H1 (cell line): ENCODE measurements around the gene DUSP1. TPM values are rescaled to one million over a fixed set of nuclear protein-coding genes. Genes with fewer than 3 reads are reported as not detected.

ENCODE experiments used
- CTCF ChIA-PET: fragments of 300-600 bp; sonication (Branson Sonifier 250); formaldehyde crosslinking; loops from one replicate; lab custom pipeline; 2021; ENCODE audit not compliant: partially characterized antibody; lab: Charles Lee
- POLR2A ChIA-PET: fragments of 300-600 bp; sonication (Branson Sonifier 250); formaldehyde crosslinking; loops from one replicate; lab custom pipeline; 2021; ENCODE audit warnings: inconsistent platforms; ENCODE audit not compliant: partially characterized antibody; lab: Charles Lee
- DNase-seq, 2 experiments: peaks; one replicate each; pipeline versions ENCODE4 v3.0.0 to v3.0.0-alpha.2; 2010 to 2022; ENCODE audit warnings: low spot score in 2 of 2, low read depth in 1 of 2, mixed read lengths in 1 of 2
- FAIRE-seq: peaks from 2 replicates; lab custom pipeline; 2011; peaks lifted over from hg19 to GRCh38; lab: Jason Lieb, UNC
- H2AFZ ChIP-seq: 2 replicates; pipeline ENCODE4 v1.8.1; 2012; ENCODE audit warnings: low read length, inconsistent platforms
- H2AK5ac ChIP-seq: 2 replicates; pipeline ENCODE4 v1.6.1; 2013; ENCODE audit warnings: low read depth, low read length
- H2BK120ac ChIP-seq: replicated peaks from 2 replicates; pipeline ENCODE3; 2013; ENCODE audit warnings: low read depth, low read length, inconsistent platforms
- H2BK12ac ChIP-seq: 2 replicates; pipeline ENCODE4 v1.6.1; 2013; ENCODE audit warnings: low read depth, low read length
- H2BK15ac ChIP-seq: 2 replicates; pipeline ENCODE4 v1.6.1; 2013; ENCODE audit warnings: low read length
- H2BK20ac ChIP-seq: 2 replicates; pipeline ENCODE4 v1.6.1; 2013; ENCODE audit warnings: low read length
- H2BK5ac ChIP-seq: 2 replicates; pipeline ENCODE4 v1.6.1; 2013; ENCODE audit warnings: low read depth, low read length
- H3K14ac ChIP-seq: 2 replicates; pipeline ENCODE4 v1.6.1; 2013; ENCODE audit warnings: inconsistent platforms; ENCODE audit not compliant: insufficient read length
- H3K18ac ChIP-seq: 2 replicates; pipeline ENCODE4 v1.6.1; 2013; ENCODE audit warnings: low read length; ENCODE audit errors: extremely low read depth
- H3K23ac ChIP-seq: 2 replicates; pipeline ENCODE4 v1.6.1; 2013; ENCODE audit warnings: inconsistent platforms; ENCODE audit not compliant: insufficient read length
- H3K23me2 ChIP-seq: 2 replicates; pipeline ENCODE4 v1.6.1; 2013; ENCODE audit warnings: low read depth, low read length
- H3K27ac ChIP-seq: 2 replicates; pipeline ENCODE4 v1.6.1; 2011; ENCODE audit warnings: low read depth, low read length, inconsistent platforms
- H3K27me3 ChIP-seq, 4 experiments: replicated peaks in 1 of 4; 1 replicate in 1 of 4; 2 replicates in 3 of 4; pipeline versions ENCODE4 v1.6.1 to v1.8.1; 2011 to 2013; ENCODE audit warnings: low read length in 3 of 4, mild to moderate bottlenecking in 3 of 4, inconsistent platforms in 2 of 4, mixed read lengths in 2 of 4, moderate library complexity in 1 of 4; ENCODE audit not compliant: control insufficient read depth in 3 of 4, insufficient read depth in 3 of 4; ENCODE audit errors: extremely low read depth in 1 of 4
- H3K36me3 ChIP-seq, 4 experiments: 2 replicates each; pipeline versions ENCODE4 v1.6.1 to v1.8.1; 2011 to 2013; ENCODE audit warnings: mild to moderate bottlenecking in 4 of 4, low read length in 3 of 4, moderate library complexity in 2 of 4, control low read depth in 1 of 4, inconsistent platforms in 1 of 4; ENCODE audit not compliant: insufficient read depth in 4 of 4, control insufficient read depth in 2 of 4
- H3K4ac ChIP-seq: replicated peaks from 2 replicates; pipeline ENCODE3; 2013; ENCODE audit warnings: low read length, low read depth, mixed read lengths, inconsistent platforms; ENCODE audit not compliant: insufficient read length
- H3K4me1 ChIP-seq, 4 experiments: replicated peaks in 1 of 4; 1 replicate in 1 of 4; 2 replicates in 3 of 4; pipeline versions ENCODE4 v1.6.1 to v1.8.1; 2011 to 2013; ENCODE audit warnings: low read length in 3 of 4, inconsistent platforms in 2 of 4, mixed read lengths in 1 of 4; ENCODE audit not compliant: insufficient read depth in 4 of 4, control insufficient read depth in 3 of 4
- H3K4me2 ChIP-seq, 2 experiments: 2 replicates each; pipeline versions ENCODE4 v1.6.1 to v1.8.1; 2011 to 2013; ENCODE audit warnings: low read depth in 2 of 2, low read length in 2 of 2, control low read depth in 1 of 2, inconsistent platforms in 1 of 2, mild to moderate bottlenecking in 1 of 2; ENCODE audit not compliant: insufficient read depth in 1 of 2
- H3K4me3 ChIP-seq, 4 experiments: fragments of 200-600, 300-600 bp in 1 of 4; sonication (generic), shearing (Covaris generic), sonication (Bioruptor Twin) in 1 of 4; 2 replicates each; pipeline versions ENCODE4 v1.5.1 to v1.8.1; 2011 to 2016; ENCODE audit warnings: low read length in 4 of 4, low read depth in 3 of 4, control low read depth in 2 of 4, inconsistent platforms in 2 of 4, mild to moderate bottlenecking in 2 of 4, mixed read lengths in 1 of 4, moderate library complexity in 1 of 4; ENCODE audit not compliant: insufficient read depth in 2 of 4; ENCODE audit errors: extremely low read depth in 1 of 4
- H3K56ac ChIP-seq: replicated peaks from 2 replicates; pipeline ENCODE3; 2013; ENCODE audit warnings: low read depth, mild to moderate bottlenecking, mixed read lengths, low read length, inconsistent platforms; ENCODE audit not compliant: insufficient read length
- H3K79me1 ChIP-seq: 2 replicates; pipeline ENCODE4 v1.6.1; 2013; ENCODE audit warnings: low read depth, low read length, control low read depth
- H3K79me2 ChIP-seq, 2 experiments: 2 replicates each; pipeline versions ENCODE4 v1.6.1 to v1.8.1; 2012 to 2013; ENCODE audit warnings: low read length in 2 of 2, mild to moderate bottlenecking in 2 of 2, inconsistent platforms in 1 of 2; ENCODE audit not compliant: insufficient read depth in 2 of 2, control insufficient read depth in 1 of 2
- H3K9ac ChIP-seq, 4 experiments: replicated peaks in 1 of 4; 1 replicate in 1 of 4; 2 replicates in 3 of 4; pipeline versions ENCODE4 v1.6.1 to v1.8.1; 2011 to 2013; ENCODE audit warnings: low read depth in 3 of 4, low read length in 3 of 4, control low read depth in 2 of 4, mild to moderate bottlenecking in 2 of 4, moderate library complexity in 2 of 4, inconsistent platforms in 1 of 4; ENCODE audit errors: extremely low read depth in 1 of 4
- H3K9me3 ChIP-seq, 2 experiments: 2 replicates each; pipeline versions ENCODE4 v1.6.1 to v1.8.1; 2012 to 2013; ENCODE audit warnings: mild to moderate bottlenecking in 2 of 2, moderate library complexity in 2 of 2, control low read depth in 1 of 2, inconsistent platforms in 1 of 2, low read depth in 1 of 2, low read length in 1 of 2, mixed read lengths in 1 of 2; ENCODE audit not compliant: insufficient read depth in 2 of 2
- H4K20me1 ChIP-seq, 2 experiments: replicated peaks in 1 of 2; 2 replicates each; pipeline versions ENCODE3 to v1.8.1; 2011 to 2013; ENCODE audit warnings: inconsistent platforms in 2 of 2, low read length in 2 of 2, mild to moderate bottlenecking in 1 of 2; ENCODE audit not compliant: insufficient read depth in 2 of 2, control insufficient read depth in 1 of 2
- H4K5ac ChIP-seq: 2 replicates; pipeline ENCODE4 v1.6.1; 2013; ENCODE audit warnings: low read length, low read depth, mixed read lengths, inconsistent platforms; ENCODE audit not compliant: insufficient read length
- H4K8ac ChIP-seq: 2 replicates; pipeline ENCODE4 v1.8.0; 2013; ENCODE audit warnings: mild to moderate bottlenecking, moderate library complexity, low read length, inconsistent platforms; ENCODE audit not compliant: insufficient read depth; ENCODE audit errors: extremely low read depth
- H4K91ac ChIP-seq: replicated peaks from 2 replicates; pipeline ENCODE3; 2013; ENCODE audit warnings: low read length, mixed read lengths, inconsistent platforms; ENCODE audit not compliant: insufficient read length
- ATF2 ChIP-seq: IDR thresholded peaks from 2 replicates; pipeline ENCODE4 v1.6.1; 2012; ENCODE audit warnings: low read length, inconsistent platforms
- MAFK ChIP-seq: IDR thresholded peaks from 2 replicates; pipeline ENCODE4 v1.6.1; 2012; ENCODE audit warnings: low read depth, mild to moderate bottlenecking, improper control_type of control experiment, low read length
- WGBS, 2 experiments: shearing (Covaris generic) in 1 of 2; methylation state at CpG; one replicate each; pipeline versions ENCODE4 v1.1.6 to v1.1.7; 2013 to 2015; ENCODE audit warnings: low lambda C conversion rate in 2 of 2, mixed read lengths in 2 of 2, inconsistent platforms in 1 of 2, low coverage in 1 of 2, missing lambda C conversion rate in 1 of 2; ENCODE audit not compliant: insufficient replicate concordance in 2 of 2, insufficient coverage in 1 of 2, insufficient read length in 1 of 2; ENCODE audit errors: extremely low coverage in 1 of 2, missing lambda C conversion rate in 1 of 2; 5-methylcytosine and 5-hydroxymethylcytosine counted together
- polyA plus RNA-seq, 7 experiments: library from polyadenylated mRNA; depleted of rRNA in 3 of 7; stranded (reverse) in 5 of 7; unstranded in 2 of 7; fragments of >200 nt in 5 of 7; fragments of 200-250 nt in 2 of 7; gene quantifications; 1 replicate in 5 of 7; 2 replicates in 1 of 7; 4 replicates in 1 of 7; pipeline versions ENCODE4 v1.2.1 to v1.2.3, GENCODE V29; 2011 to 2013; ENCODE audit warnings: missing spikeins in 2 of 7, mixed read lengths in 2 of 7
- total RNA-seq: library from RNA; stranded (reverse); fragmentation: NEBNext Ultra II Directional; extraction: Animal tissue kit (Norgen Biotek cat#: 25700); gene quantifications from 2 replicates; pipeline ENCODE4 v1.2.1, GENCODE V29; 2021

The DUSP1 gene
- total and polyA plus RNA-seq, 2 of the 8 experiments (the other 6 are each of a cell fraction or from before 2014, with no cell fraction given): 6.5 to 11.7 TPM

- H3K18ac ChIP-seq: no peak overlapping the region
- no peak overlapping the region for H2AFZ ChIP-seq
- POLR2A ChIA-PET: no interaction called here
- no peak overlapping the region for H3K4ac ChIP-seq
- peaks cover 13% of the 10 kb centered on the region for H3K23me2 ChIP-seq
- TF ChIP-seq MAFK (no peak), ATF2 (no peak)
- TF ChIP-seq, all 59 proteins: peak for 0
- no peaks in the 10 kb centered on the region for H3K9me3 ChIP-seq
- no peak overlapping the region for H3K4me3 ChIP-seq
- 86% methylated on average over 7 of the region's 7 CpGs; no CpG with 5 or more reads in 1 of the 2 experiments for WGBS, 2 experiments
- H3K79me2 ChIP-seq: peaks cover 0 to 4% of the 10 kb centered on the region in 2 experiments; a peak in 2 of 4 replicates
- no peak overlapping the region for H3K14ac ChIP-seq
- H3K27ac ChIP-seq: no peak overlapping the region
- FAIRE-seq: no peak
- peaks cover under 1 to 3% of the 10 kb centered on the region in 2 experiments for H4K20me1 ChIP-seq
- no peak overlapping the region for H3K56ac ChIP-seq
- no peak overlapping the region for H3K9ac ChIP-seq
- H4K91ac ChIP-seq: no peak overlapping the region
- no peak overlapping the region for H2BK120ac ChIP-seq
- DNase-seq: no peak
- no peaks in the 10 kb centered on the region; the same call in 1 of the 2 replicates for H3K79me1 ChIP-seq
- no peaks in the 10 kb centered on the region for H3K36me3 ChIP-seq
- no peak overlapping the region for H2BK5ac ChIP-seq
- no peak overlapping the region for H2BK15ac ChIP-seq
- no peak overlapping the region for H3K4me2 ChIP-seq
- peaks cover 0 to 12% (median 3%) of the 10 kb centered on the region in 4 experiments; a peak in 5 of 7 replicates for H3K4me1 ChIP-seq
- H2BK20ac ChIP-seq: no peak overlapping the region
- H2AK5ac ChIP-seq: no peak overlapping the region
- H4K8ac ChIP-seq: no peak overlapping the region
- CTCF ChIA-PET: interaction anchor here (0.8 to 6.3 kb wide), 9 partner anchors 9 to 121 kb away, joined by 3 to 50 read pairs (median 5); no protein-coding TSS in a partner anchor
- no peak overlapping the region for H4K5ac ChIP-seq
- peaks cover 0 to 18% (median 12%) of the 10 kb centered on the region in 4 experiments; a peak in 6 of 7 replicates for H3K27me3 ChIP-seq
- no peak overlapping the region for H2BK12ac ChIP-seq
- no peak overlapping the region for H3K23ac ChIP-seq
Observed at GRCh38 chr5:172774561-172775315, 3.7 kb upstream of the DUSP1 start.
